GM10266 (cell line): ENCODE measurements around the gene CDKAL1.
"Not testable (repeated sequence)": the region's sequence is repeated elsewhere in the genome, so short reads cannot be mapped to it uniquely, and the experiment has no call there.

Experiments used
- DNase-seq: peaks from one replicate; pipeline ENCODE4 v3.0.0; 2012; ENCODE audit errors: extremely low spot score
- TF ChIP-seq, protein P1 (sequence below): IDR thresholded peaks from 2 replicates; pipeline ENCODE4 v1.5.1; 2012; ENCODE audit warnings: mild to moderate bottlenecking, low read depth; ENCODE audit not compliant: control insufficient read depth, insufficient read depth; ENCODE audit errors: missing control alignments

The CDKAL1 gene

DNA sequence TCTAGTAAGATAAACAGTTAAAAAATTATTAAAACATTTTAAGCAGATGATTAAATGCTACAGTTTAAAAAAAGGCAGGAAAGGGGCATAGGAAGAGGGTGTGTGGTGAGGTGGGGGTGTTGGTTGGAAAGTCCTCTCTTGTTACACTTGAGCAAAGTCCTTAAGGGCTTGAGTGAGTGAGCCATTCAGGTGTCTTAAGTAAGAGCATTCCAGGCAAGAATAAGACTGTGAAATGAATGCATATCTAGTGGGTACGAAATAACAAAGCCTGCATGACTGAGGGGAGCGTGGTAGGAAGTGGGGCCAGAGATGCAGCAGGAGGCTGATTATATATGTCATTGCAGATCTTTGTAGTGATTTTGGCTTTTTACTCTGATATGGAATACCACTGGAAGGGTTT, 5.1 kb downstream of the CDKAL1 start:
- TF ChIP-seq, protein P1, sequence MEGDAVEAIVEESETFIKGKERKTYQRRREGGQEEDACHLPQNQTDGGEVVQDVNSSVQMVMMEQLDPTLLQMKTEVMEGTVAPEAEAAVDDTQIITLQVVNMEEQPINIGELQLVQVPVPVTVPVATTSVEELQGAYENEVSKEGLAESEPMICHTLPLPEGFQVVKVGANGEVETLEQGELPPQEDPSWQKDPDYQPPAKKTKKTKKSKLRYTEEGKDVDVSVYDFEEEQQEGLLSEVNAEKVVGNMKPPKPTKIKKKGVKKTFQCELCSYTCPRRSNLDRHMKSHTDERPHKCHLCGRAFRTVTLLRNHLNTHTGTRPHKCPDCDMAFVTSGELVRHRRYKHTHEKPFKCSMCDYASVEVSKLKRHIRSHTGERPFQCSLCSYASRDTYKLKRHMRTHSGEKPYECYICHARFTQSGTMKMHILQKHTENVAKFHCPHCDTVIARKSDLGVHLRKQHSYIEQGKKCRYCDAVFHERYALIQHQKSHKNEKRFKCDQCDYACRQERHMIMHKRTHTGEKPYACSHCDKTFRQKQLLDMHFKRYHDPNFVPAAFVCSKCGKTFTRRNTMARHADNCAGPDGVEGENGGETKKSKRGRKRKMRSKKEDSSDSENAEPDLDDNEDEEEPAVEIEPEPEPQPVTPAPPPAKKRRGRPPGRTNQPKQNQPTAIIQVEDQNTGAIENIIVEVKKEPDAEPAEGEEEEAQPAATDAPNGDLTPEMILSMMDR: no peak
- DNase-seq: no peak

DNA sequence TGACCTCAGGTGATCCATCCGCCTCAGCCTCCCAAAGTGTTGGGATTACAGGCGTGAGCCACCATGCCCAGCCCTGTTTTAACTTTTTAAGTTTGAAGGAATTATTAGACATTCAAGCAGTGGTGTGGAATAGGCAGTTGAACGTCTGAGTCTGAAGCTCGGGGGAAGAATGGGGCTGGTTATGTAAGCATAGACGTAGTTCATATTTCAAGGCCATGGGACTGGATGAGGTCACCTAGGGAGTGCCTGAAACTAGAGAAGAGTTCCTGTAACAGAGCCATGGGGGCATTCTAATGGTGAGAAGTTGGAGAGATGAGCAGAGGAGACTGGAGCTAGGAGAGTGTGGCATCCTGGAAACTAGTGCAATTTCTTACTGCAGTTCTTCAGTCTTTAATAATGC, 6.4 kb downstream of the CDKAL1 start:
- DNase-seq: no peak
- TF ChIP-seq, protein P1: no peak

DNA sequence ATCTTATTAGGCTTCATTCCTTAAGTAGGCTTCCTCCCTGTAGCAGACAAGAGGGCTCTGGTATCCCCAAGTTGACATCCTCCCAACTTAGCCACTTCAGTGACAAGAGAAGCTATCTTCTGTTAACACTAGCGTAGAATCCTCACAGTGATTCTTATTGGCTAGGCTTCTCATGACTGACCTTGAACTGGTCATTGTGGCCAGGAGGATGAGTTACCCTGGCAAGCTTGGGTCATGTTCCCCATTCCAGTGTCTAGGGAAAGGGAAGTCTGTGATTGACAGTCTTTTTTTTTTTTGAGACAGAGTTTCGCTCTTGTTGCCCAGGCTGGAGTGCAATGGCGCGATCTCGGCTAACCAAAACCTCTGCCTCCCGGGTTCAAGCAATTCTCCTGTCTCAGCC, 7.1 kb downstream of the CDKAL1 start:
- TF ChIP-seq, protein P1: no peak
- no peak for DNase-seq

DNA sequence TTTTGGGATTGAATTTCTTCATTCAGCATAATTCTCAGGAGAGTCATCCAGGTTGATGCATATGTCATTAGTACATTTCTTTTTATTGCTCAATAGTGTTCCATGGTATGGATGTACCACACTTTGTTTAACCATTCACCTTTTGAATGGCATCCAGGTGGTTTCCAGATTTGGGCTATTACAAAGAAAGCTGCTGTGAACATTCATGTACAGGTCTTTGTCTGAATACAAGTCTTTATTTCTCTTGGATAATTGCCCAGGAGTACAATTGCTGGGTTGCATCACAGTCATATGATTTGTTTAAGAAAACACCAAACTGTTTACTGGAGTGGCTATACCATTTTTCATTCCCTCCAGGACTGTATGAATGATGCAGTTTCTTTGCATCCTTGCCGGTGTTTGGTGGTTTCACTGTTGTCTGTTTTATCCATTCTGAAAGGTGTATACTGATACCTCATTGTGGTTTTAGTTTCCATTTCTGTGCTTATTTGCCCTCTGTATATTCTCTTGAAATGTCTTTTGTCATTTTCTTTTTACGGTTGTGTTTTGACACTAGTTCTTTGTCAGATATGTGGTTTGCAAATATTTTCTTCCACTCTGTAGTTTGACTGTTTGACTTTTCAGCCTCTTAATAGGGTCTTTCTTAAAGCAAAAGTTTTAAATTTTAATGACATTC, 8.8 kb downstream of the CDKAL1 start:
- DNase-seq: peak; percentile 34

DNA sequence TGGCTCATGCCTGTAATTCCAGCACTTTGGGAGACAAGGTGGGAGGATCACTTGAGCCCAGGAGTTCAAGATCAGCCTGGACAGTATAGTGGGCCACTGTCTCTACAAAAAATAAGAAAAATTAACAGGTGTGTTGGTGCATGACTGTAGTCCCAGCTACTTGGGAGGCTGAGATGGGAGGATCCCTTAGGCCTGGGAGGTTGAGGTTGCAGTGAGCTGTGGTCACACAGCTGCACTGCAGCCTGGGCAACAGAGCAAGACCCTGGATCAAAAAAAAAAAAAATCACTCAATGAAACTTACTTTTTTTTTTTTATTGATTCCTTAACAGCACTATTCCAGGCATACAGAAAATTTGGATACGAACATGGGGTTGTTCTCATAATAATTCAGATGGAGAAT, 14.0 kb downstream of the CDKAL1 start:
- no peak for DNase-seq

More for the DNA sequence above, 8.8 kb downstream of the CDKAL1 start:
- TF ChIP-seq, protein P1: no peak

DNA sequence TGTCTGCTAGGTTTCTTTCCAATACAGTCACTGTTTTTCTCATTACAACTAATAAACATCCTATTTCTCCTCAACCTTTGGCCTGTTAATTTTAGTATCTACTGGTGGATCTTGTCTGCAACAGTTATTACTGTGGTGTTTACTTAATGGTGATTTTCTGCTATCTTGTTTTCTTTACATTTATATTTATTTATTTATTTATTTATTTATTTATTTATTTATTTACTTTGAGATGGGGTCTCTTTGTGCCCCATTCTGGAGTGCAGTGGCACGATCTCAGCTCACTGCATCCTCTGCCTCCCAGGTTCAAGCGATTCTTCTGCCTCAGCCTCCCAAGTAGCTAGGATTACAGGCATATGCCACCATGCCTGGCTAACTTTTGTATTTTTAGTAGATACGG, 15.1 kb downstream of the CDKAL1 start:
- DNase-seq: not testable (repeated sequence)

More for the DNA sequence above, 14.0 kb downstream of the CDKAL1 start:
- TF ChIP-seq, protein P1: no peak

DNA sequence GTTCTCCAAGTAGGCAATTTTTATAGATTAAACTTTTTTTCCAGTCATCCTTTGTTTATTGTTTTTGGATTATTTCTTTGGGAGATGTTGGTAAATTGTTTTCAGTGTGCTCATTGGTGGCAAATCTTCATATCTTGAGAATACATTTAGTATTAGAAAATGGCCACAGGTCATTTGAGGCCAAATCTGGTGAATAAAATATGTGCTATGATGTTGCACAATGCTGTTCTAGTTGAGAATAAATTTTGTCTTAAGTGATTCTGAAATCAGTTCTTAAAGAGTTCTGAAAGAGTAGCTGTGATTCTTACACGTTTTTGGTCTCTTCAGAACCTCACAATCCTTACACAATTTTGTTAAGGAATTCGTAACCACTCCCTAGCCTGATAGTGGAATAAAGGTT, 20.1 kb downstream of the CDKAL1 start:
- TF ChIP-seq, protein P1: no peak
- no peak for DNase-seq

DNA sequence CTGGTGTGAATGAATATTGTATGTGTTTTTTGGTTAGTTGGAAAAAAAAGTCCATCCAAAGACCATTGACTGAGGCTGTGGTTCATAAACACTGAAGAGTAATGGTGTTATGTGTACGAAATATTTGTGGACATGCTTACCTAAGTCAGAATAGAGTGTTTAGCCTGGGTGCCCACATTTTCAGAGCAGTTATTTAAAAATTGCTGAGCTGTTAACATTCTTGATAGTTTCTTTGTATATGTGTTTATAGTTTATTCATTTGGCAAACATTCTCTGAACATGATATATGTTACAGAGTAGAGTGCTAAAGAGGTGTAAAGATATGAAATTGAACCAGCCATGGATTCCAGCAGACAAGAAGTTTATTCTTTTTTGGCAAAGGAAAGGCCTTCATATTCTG, 20.6 kb downstream of the CDKAL1 start:
- no peak for DNase-seq
- TF ChIP-seq, protein P1: no peak
